Esophagus (tissue), 2 donors: Measurements from ENCODE around the gene CSRNP2. TPM values are rescaled to one million over a fixed set of nuclear protein-coding genes. Genes with fewer than 3 reads are reported as not detected.

Source experiments
- polyA plus RNA-seq, 2 donors: library from polyadenylated mRNA; stranded (reverse); fragments of 200-250 nt; gene quantifications; one replicate each; pipeline ENCODE4 v1.2.3, GENCODE V29; 2013
- donor health status: healthy with polysubstance abuse.
- donor health status: Bipolar disorder and iron deficiency.

Gene CSRNP2
- polyA plus RNA-seq, 2 donors = 4.8 to 7.3 TPM

Other genes starting within 250 kb of the CSRNP2 start
- under 1 TPM in 1 of 2 donors, not detected in 1; 0.04 TPM for gene TMPRSS12, start 240.7 kb downstream of the CSRNP2 start, polyA plus RNA-seq
- gene HIGD1C, start 131.1 kb downstream of the CSRNP2 start, polyA plus RNA-seq = not detected
- gene SLC11A2, start 57.2 kb downstream of the CSRNP2 start, polyA plus RNA-seq = 10 to 100 TPM; 18.0 to 19.5 TPM
- gene LETMD1, start 35.3 kb downstream of the CSRNP2 start, polyA plus RNA-seq = 10 to 100 TPM; 30.9 to 36.8 TPM
- 1 to 10 TPM; 7.6 to 9.6 TPM for gene TFCP2, start 89.5 kb upstream of the CSRNP2 start, polyA plus RNA-seq
- 1 to 10 TPM; 2.5 to 3.6 TPM for gene POU6F1, start 134.5 kb upstream of the CSRNP2 start, polyA plus RNA-seq
- 100 to 1,000 TPM in 1 of 2 donors, 10 to 100 TPM in 1; 66.5 to 185 TPM for gene DAZAP2, start 155.2 kb upstream of the CSRNP2 start, polyA plus RNA-seq
- 100 to 1,000 TPM in 1 of 2 donors, 10 to 100 TPM in 1; 75.2 to 149 TPM for gene SMAGP, start 186.8 kb upstream of the CSRNP2 start, polyA plus RNA-seq
- 1 to 10 TPM; 1.7 to 2.4 TPM for gene BIN2, start 240.6 kb upstream of the CSRNP2 start, polyA plus RNA-seq